Right kidney (tissue), 1 donor: ENCODE data around the gene SNED1.
"Not testable (repeated sequence)": the region's sequence is repeated elsewhere in the genome, so short reads cannot be mapped to it uniquely, and the experiment has no call there.

ENCODE experiments used
- DNase-seq: peaks from one replicate; pipeline ENCODE4 v3.0.0-alpha.2; 2016

The SNED1 gene

GRCh38 chr2:241088376-241088775, 90.0 kb downstream of the SNED1 start:
- DNase-seq, result no peak

- no peak for DNase-seq
These were observed 90.6 kb downstream of the SNED1 start for GRCh38 chr2:241088791-241089732.

- DNase-seq, result no peak
These were observed 92.8 kb downstream of the SNED1 start for GRCh38 chr2:241091201-241091600.

DNA sequence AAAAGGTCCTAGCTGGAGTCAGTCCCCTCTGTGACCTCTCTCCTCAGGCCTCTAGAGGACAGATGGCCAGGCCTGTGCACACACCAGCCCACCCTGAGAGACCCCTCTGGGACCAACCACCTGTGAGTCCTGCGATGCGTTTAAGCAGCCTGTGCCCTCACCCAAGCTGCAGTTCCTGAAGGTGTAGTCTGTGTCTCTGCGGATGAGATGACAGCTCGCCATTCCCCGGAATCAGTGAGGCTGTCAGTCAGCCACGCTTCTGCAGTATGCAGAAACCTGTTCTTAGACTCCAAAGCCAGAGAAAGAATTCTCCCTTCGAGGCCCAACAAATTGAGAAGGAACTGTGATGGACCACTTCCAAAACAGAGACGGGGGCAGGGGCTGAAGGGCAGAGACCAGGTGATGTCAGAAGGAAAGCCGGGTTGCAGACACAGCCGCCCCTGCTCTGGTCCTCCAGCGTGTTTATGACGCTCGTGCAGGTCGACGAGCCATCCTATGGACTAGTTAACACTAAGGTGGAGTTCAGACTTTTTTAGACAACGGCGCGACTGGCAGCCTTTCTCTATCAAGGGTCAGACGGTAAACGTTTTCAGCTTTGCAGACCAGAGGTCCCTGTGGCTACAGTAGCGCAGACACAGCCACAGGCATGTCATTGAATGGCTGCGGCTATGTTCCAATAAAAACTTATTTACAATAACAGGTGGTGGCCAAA, 93.5 kb downstream of the SNED1 start:
- no peak for DNase-seq

- no peak for DNase-seq
These were observed 94.3 kb downstream of the SNED1 start for GRCh38 chr2:241092677-241093076.

- DNase-seq, result not testable (repeated sequence)
These were observed 94.8 kb downstream of the SNED1 start for GRCh38 chr2:241093133-241093781.

DNA sequence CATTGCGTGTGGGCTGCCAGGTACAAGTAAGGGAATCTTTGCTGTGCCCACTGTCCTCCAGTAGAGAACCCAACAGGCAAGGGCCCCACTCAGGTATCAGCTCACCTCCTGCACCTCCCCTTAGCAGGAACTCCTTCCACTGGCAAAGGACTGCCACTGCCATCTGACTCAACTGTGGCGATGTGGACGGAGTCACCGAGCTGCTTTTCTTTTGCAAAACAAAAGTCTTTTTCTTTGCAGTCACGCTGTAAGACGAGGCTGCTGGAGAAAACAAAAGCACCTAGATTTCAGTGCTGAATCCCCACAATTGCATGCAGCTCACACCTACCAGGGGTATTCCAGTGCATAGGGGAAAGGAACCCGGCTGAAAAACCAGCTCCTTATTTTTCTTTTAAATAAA, 95.8 kb downstream of the SNED1 start:
- no peak for DNase-seq

DNA sequence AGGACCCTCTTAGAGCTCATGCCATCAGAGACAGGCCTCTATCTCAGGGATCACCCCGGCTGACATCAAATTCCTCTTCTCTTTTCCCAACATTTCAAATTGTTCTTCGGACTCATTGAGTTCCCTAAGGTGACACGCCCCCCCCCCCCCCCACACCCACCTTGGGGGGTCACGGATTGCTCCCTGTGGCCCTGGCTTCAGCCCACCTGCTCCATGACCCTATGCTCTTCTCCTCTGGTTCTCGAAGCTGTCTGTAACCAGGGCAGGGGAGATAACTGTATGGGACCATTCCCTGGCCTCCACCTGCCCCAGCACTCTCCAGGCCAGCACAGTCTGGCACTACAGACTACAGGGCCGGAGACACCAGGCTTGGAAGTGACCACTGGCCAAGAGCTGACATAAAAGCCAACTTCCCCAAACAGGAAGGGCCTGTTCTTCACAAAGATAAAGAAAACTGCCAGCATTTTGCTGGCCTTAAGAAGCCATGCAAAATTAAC, 96.6 kb downstream of the SNED1 start:
- DNase-seq, result no peak

DNA sequence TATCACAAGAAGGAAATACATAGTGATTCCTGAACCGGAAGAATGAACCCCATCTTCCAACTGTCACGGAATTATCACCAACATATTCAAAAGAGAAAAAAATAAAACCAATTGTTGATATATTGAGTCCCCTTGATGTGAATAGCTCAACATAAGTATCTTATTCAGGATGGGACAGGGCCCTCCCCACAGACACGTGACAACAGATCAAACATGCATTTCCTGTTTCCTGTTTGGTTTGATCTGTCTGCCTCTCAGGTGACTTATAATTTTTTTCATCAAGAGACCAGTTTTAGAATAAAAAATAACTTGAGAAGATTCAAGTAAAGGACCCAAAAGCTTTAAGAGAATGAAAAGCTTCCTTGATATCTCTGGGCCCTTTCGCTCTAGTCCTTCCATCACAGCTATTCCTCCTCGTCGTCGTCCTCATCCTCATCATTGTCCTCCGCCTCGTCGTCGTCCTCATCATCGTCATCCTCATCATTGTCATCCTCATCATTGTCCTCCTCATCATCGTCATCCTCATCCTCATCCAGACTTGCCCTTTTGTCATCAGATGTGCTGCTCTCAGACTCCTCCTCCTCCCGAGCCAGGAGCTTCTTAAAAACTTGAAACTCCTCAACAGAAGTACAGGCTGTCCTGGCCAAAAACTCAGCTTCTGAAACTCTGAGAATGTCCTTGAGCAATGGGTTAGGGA, 97.3 kb downstream of the SNED1 start:
- DNase-seq, result no peak

DNA sequence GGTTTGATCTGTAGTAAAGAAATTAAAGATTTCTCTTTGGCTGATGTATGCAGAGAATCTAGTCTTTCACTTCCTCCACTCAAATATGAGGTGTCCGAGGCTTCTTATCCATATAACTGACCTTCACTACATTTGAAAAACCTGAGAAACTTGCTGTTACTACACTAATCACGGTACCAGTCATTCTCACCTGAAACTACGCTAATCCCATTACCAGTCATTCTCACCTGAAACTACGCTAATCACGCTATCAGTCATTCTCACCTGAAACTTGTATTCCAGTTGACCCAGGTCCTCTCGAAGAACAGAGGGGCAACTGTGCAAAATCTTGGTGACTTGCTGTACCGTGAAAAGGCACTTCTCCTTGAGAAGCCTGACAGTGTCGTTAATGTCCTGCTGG, 98.6 kb downstream of the SNED1 start:
- no peak for DNase-seq

- DNase-seq, result no peak
These were observed 100.8 kb downstream of the SNED1 start for GRCh38 chr2:241099246-241099645.

- DNase-seq, result peak; percentile 90
These were observed 103.9 kb downstream of the SNED1 start, which contains the start of gene MTERF4 for GRCh38 chr2:241102239-241102803. MTERF4 (minus strand) TSS chr2:241102287; CDS start chr2:241102273, 14 bp downstream.

DNA sequence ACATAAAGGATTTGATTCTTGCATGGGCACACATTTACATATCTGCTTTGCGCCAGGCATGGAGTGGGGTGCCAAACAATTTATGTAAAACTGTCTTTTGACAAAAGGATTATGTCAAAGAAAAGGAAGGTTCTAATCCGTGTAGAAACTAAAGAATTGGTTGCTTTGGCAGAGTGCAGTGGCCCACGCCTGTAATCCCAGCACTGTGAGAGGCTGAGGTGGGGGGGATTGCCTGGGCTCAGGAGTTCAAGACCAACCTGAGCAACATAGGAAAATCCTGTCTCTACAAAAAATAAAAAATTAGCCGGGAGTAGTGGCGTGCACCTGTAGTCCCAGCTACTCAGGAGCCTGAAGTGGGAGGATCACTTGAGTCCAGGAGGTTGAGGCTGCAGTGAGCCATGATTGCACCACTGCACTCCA, 104.8 kb downstream of the SNED1 start:
- peak; percentile 8 for DNase-seq

DNA sequence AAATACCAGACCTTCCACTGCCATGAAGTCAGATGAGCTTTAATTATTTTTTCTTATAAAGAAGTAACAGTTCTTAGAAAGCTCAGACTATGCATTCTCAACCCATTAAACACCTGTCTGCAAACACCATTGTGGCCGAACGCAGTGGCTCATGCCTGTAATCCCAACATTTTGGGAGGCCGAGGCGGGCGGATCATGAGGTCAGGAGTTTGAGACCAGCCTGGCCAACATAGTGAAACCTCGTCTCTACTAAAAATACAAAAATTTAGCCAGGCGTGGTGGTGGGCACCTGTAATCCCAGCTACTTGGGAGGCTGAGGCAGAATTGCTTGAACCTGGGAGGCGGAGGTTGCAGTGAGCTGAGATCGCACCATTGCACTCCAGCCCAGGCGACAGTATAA, 106.2 kb downstream of the SNED1 start:
- not testable (repeated sequence) for DNase-seq

- no peak for DNase-seq
These were observed 107.2 kb downstream of the SNED1 start for GRCh38 chr2:241105641-241106040.

DNA sequence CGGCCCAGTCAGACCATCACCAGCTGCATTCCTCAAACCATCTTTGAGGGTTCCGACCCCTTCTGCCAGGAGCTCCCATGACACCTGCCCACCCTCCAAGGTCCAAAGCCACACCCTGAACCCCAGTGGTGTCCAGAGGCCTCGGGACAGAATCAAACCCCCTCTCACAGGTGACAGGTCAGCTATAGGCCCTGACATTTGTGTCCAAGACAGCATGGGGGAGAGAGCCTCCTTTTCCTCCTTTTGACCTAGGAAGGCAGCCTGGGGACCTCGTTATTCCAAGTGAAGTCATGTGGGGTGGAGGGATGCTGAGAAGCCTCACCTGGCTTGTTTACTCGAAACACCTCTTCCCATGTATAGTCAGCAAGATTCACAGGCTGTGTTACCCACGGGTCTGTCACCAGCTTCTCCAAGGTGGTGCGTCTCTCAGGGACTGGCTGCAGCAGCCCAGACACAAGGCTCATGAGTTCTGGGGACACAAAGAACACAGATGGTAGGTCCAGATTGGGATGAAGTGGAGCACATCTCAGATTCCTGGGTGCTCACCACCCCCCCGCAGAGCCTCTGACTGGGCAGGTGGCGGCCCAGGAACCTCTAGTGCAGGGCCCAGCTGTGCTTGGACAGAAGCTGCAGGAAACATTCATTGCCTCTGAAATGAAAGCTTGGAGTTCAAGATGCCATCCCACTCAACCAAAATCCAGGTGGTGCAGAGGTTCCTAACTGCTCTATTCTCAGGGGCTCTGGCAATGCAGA, 108.8 kb downstream of the SNED1 start:
- no peak for DNase-seq

- DNase-seq, result no peak
These were observed 110.1 kb downstream of the SNED1 start for GRCh38 chr2:241108271-241109209.

DNA sequence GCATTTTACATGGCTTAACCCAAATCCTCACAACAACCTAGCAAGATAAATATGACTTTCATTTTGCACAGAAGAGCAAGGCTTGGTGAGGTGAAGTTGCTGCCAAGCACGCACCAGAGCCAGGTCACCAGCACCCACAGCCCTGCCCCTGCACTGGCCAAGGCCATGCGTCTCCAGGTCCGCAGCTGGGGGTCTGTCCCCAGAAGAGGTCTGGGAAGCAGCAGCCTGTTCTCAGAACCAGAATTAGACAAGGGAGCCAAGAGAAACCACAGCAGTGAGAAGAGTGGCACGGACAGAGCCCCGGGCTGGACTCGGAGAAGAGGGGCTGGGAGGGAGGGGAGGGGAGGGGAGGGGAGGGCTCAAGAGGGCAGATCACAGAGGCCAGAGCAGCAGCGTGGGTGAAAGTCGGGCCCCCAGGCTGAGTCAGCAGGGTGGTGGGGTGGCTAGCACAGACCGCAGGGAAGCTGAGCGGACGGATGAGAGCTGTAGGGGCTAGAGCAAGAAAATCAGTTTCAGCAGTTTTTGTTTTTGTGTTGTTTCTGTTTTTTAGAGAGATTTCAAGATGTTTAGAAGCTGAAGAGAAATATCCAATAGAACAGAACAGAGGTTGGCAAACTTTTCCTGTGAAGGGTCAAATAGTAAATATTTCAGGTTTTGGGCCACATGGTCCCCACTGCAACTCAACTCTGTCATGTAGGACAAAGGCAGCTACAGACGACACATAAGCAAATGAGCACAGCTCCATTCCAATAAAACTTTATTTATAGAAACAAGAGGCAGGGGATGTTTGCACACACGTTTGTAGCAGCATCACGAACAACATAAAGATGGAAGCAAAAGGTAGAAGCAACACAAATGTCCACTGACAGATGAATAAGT, 111.0 kb downstream of the SNED1 start:
- DNase-seq, result no peak
